MCF 10A (cell line): Measurements from ENCODE around the gene ZNF74. TPM values are rescaled to one million over a fixed set of nuclear protein-coding genes. Genes with fewer than 3 reads are reported as not detected.
A peak's percentile ranks its signal among the peaks of the same experiment; 100 is the strongest.

Source experiments
- BruUV-seq: library from RNA; stranded (reverse); fragments of 400-500 nt; replicated peaks from 2 replicates; lab custom pipeline; 2021; lab: Mats Ljungman, UMichigan
- CTCF ChIA-PET: fragments of 300-600 bp; sonication (Branson Sonifier 250); formaldehyde crosslinking; extraction: SDS; loops from one replicate; lab custom pipeline; 2021; ENCODE audit warnings: antibody characterized with exemption, inconsistent platforms; lab: Yijun Ruan, JAX
- POLR2A ChIA-PET: fragments of 300-600, 350-650 bp; sonication (Branson Sonifier 250); formaldehyde crosslinking; extraction: SDS; loops from one replicate; lab custom pipeline; 2020; ENCODE audit warnings: antibody characterized with exemption, inconsistent platforms; lab: Yijun Ruan, JAX
- DNase-seq: peaks from one replicate; pipeline ENCODE4 v3.0.0-alpha.2; 2018; ENCODE audit not compliant: unreplicated experiment
- H3K27ac Mint-ChIP-seq: one replicate; pipeline ENCODE4 v1.8.0; 2022; ENCODE audit warnings: mild to moderate bottlenecking, low read depth, mixed read lengths; ENCODE audit not compliant: unreplicated experiment
- H3K27me3 Mint-ChIP-seq: one replicate; pipeline ENCODE4 v1.8.0; 2022; ENCODE audit warnings: mixed read lengths; ENCODE audit not compliant: insufficient read depth, unreplicated experiment
- H3K36me3 Mint-ChIP-seq: one replicate; pipeline ENCODE4 v1.8.0; 2022; ENCODE audit warnings: mild to moderate bottlenecking, moderate library complexity, mixed read lengths; ENCODE audit not compliant: insufficient read depth, unreplicated experiment
- H3K4me1 Mint-ChIP-seq: one replicate; pipeline ENCODE4 v1.8.0; 2022; ENCODE audit warnings: mixed read lengths; ENCODE audit not compliant: insufficient read depth, unreplicated experiment
- H3K4me3 Mint-ChIP-seq: one replicate; pipeline ENCODE4 v1.8.0; 2022; ENCODE audit warnings: mild to moderate bottlenecking, moderate library complexity, mixed read lengths; ENCODE audit not compliant: unreplicated experiment
- H3K9me3 Mint-ChIP-seq: one replicate; pipeline ENCODE4 v1.8.0; 2022; ENCODE audit warnings: mixed read lengths; ENCODE audit not compliant: unreplicated experiment
- CTCF ChIP-seq: fragments of 200-600 bp; IDR thresholded peaks from one replicate; pipeline ENCODE4 v1.8.0; 2022; ENCODE audit warnings: antibody characterized with exemption, mild to moderate bottlenecking; ENCODE audit not compliant: unreplicated experiment
- intact Hi-C: fragments of 100-400 bp; cut with micrococcal nuclease; formaldehyde crosslinking; loops from 2 replicates; pipeline ENCODE4 v1.14.1; 2022
- total RNA-seq: library from RNA; stranded (reverse); gene quantifications from 2 replicates; pipeline ENCODE4 v1.2.3, GENCODE V29; 2022

Gene ZNF74
- total RNA-seq, 1 experiment from 2014 or later = 10.4 TPM

GRCh38 chr22:20395181-20395906, 1.4 kb downstream of the ZNF74 start:
- Mint-ChIP-seq H3K4me3 (peak overlapping the region; percentile 78), H3K27me3 (no peaks in the 10 kb centered on the region), H3K9me3 (no peaks in the 10 kb centered on the region), H3K36me3 (no peaks in the 10 kb centered on the region), H3K4me1 (peaks cover 18% of the 10 kb centered on the region), H3K27ac (no peak overlapping the region)
- no TSS peak for BruUV-seq
- DNase-seq = no peak
- POLR2A ChIA-PET = interaction anchor here (2.0 to 2.4 kb wide), 2 partner anchors 13 to 76 kb away, joined by 6 to 16 read pairs; partner anchors contain the start of gene DGCR6L
- intact Hi-C loops = no loop called here
- TF ChIP-seq CTCF = no peak
- CTCF ChIA-PET = interaction anchor here (0.6 to 1.3 kb wide), 6 partner anchors 61 to 715 kb away, joined by 3 to 4 read pairs (median 4); no protein-coding TSS in a partner anchor

GRCh38 chr22:20395907-20396287, 1.9 kb downstream of the ZNF74 start:
- BruUV-seq = no TSS peak
- Mint-ChIP-seq H3K27me3 (no peaks in the 10 kb centered on the region), H3K9me3 (no peaks in the 10 kb centered on the region), H3K4me1 (peaks cover 18% of the 10 kb centered on the region), H3K4me3 (peak overlapping the region; percentile 78), H3K36me3 (peaks cover 4% of the 10 kb centered on the region), H3K27ac (no peak overlapping the region)
- CTCF ChIA-PET = interaction anchor here (0.6 to 1.1 kb wide), 5 partner anchors 23 to 346 kb away, joined by 3 to 5 read pairs (median 4); no protein-coding TSS in a partner anchor
- intact Hi-C loops = no loop called here
- TF ChIP-seq CTCF = no peak
- POLR2A ChIA-PET = no interaction called here
- no peak for DNase-seq

- peaks cover 18% of the 10 kb centered on the region for H3K4me1 Mint-ChIP-seq
- CTCF ChIA-PET = interaction anchor here (0.7 to 1.1 kb wide), 2 partner anchors 22 to 98 kb away, joined by 3 to 5 read pairs; no protein-coding TSS in a partner anchor
- H3K27ac Mint-ChIP-seq = no peak overlapping the region
- TF ChIP-seq CTCF = no peak
- BruUV-seq = no TSS peak
- no peaks in the 10 kb centered on the region for H3K9me3 Mint-ChIP-seq
- intact Hi-C loops = no loop called here
- peak overlapping the region; percentile 21 for H3K4me3 Mint-ChIP-seq
- DNase-seq = no peak
- H3K27me3 Mint-ChIP-seq = no peaks in the 10 kb centered on the region
- POLR2A ChIA-PET = no interaction called here
- peaks cover 4% of the 10 kb centered on the region for H3K36me3 Mint-ChIP-seq
These were observed 2.7 kb downstream of the ZNF74 start for GRCh38 chr22:20396639-20397038.

GRCh38 chr22:20397498-20397897, 3.5 kb downstream of the ZNF74 start:
- no TSS peak for BruUV-seq
- H3K36me3 Mint-ChIP-seq = peaks cover 4% of the 10 kb centered on the region
- H3K27me3 Mint-ChIP-seq = no peaks in the 10 kb centered on the region
- peaks cover 18% of the 10 kb centered on the region for H3K4me1 Mint-ChIP-seq
- POLR2A ChIA-PET = no interaction called here
- no peak overlapping the region for H3K4me3 Mint-ChIP-seq
- intact Hi-C loops = no loop called here
- H3K27ac Mint-ChIP-seq = no peak overlapping the region
- no peak for DNase-seq
- TF ChIP-seq CTCF = no peak
- no peaks in the 10 kb centered on the region for H3K9me3 Mint-ChIP-seq
- CTCF ChIA-PET = interaction anchor here (0.6 kb wide), 1 partner anchor 58 kb away, joined by 3 read pairs; no protein-coding TSS in a partner anchor
